Spleen (tissue), 7 donors: ENCODE measurements around the gene ANKRD10.

Experiments used
- POLR2A ChIP-seq, 3 donors: fragments of 450-650 bp; IDR thresholded peaks; one replicate each; pipeline ENCODE4 v1.5.1; 2017; ENCODE audit warnings: antibody characterized with exemption in 3 of 3, mild to moderate bottlenecking in 1 of 3
- POLR2AphosphoS5 ChIP-seq, 3 donors: sonication (generic); formaldehyde crosslinking; IDR thresholded peaks; one replicate each; pipeline ENCODE4 v1.5.1; 2017; ENCODE audit warnings: antibody characterized with exemption in 3 of 3
- TF ChIP-seq, protein P1 (sequence below), 11 experiments: fragments of 200-600 bp in 7 of 11; fragments of 450-650 bp in 4 of 11; sonication (generic) in 4 of 11; IDR thresholded peaks in 8 of 11; conservative IDR thresholded peaks in 3 of 11; 1 replicate in 7 of 11; 2 replicates in 4 of 11; pipeline versions ENCODE4 v1.4.0 to v1.8.0; 2016 to 2021; ENCODE audit warnings: antibody characterized with exemption in 11 of 11, inconsistent platforms in 4 of 11, mild to moderate bottlenecking in 1 of 11
- donor health status: DM: no; HTN: no; CAD: no; lungs with moderate emphysema.
- donor health status: DM: no; HTN: no; CAD: no.
- donor health status: DM: no; HTN: no; CAD: no.

DNA sequence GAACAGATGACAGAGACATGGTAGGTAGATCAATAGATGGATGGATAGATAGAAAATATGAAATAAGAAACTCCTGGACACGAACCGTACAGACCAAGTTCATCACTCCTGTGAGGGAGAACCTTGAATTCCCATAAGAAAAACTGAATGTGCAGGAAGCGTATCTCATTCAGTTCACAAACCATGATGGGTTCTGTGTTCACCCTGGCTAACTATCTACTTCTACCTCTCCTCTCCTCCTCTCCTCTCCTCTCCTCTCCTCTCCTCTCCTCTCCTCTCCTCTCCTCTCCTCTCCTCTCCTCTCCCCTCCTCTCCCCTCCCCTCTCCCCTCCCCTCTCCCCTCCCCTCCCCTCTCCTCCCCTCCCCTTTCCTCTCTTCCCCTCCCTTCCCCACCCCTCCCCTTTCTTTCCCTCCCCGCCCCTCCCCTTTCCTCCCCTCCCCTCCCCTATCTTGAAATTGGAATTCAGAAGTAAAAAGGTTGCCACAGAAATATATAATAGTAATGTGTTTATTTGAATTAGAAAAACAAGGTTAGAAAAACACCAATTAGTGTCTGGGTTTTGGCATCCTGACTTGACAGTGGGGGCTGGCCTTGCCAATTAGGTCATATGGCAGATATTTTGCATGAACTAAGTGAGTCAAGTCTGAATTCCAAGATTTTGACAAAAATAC, 75.9 kb downstream of the ANKRD10 start:
- TF ChIP-seq, protein P1, sequence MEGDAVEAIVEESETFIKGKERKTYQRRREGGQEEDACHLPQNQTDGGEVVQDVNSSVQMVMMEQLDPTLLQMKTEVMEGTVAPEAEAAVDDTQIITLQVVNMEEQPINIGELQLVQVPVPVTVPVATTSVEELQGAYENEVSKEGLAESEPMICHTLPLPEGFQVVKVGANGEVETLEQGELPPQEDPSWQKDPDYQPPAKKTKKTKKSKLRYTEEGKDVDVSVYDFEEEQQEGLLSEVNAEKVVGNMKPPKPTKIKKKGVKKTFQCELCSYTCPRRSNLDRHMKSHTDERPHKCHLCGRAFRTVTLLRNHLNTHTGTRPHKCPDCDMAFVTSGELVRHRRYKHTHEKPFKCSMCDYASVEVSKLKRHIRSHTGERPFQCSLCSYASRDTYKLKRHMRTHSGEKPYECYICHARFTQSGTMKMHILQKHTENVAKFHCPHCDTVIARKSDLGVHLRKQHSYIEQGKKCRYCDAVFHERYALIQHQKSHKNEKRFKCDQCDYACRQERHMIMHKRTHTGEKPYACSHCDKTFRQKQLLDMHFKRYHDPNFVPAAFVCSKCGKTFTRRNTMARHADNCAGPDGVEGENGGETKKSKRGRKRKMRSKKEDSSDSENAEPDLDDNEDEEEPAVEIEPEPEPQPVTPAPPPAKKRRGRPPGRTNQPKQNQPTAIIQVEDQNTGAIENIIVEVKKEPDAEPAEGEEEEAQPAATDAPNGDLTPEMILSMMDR (IDR thresholded peaks at IDR 0.05 in 8 of 11, conservative IDR thresholded peaks at IDR 0.05 in 3 of 11), result no peak
- TF ChIP-seq POLR2A (IDR thresholded peaks at IDR 0.05), result no peak
- TF ChIP-seq POLR2AphosphoS5 (IDR thresholded peaks at IDR 0.05), result no peak
